H1 (cell line): ENCODE measurements around the gene LPGAT1.

Source experiments
- CEBPB ChIP-seq: IDR thresholded peaks from 2 replicates; pipeline ENCODE4 v1.6.1; 2012; ENCODE audit warnings: low read depth, low read length
- CHD2 ChIP-seq: IDR thresholded peaks from 2 replicates; pipeline ENCODE4 v1.6.1; 2012; ENCODE audit warnings: low read length, improper control_type of control experiment
- CHD7 ChIP-seq: fragments of 300-600 bp; sonication (generic); IDR thresholded peaks from 2 replicates; pipeline ENCODE4 v1.7.1; 2012; ENCODE audit warnings: low read length, moderate library complexity, mild to moderate bottlenecking, inconsistent platforms; ENCODE audit not compliant: insufficient replicate concordance
- CTCF ChIP-seq, 3 experiments: IDR thresholded peaks; 1 replicate in 2 of 3; 2 replicates in 1 of 3; pipeline versions ENCODE4 v1.5.1 to v1.6.1; 2011; ENCODE audit warnings: low read length in 3 of 3, mild to moderate bottlenecking in 3 of 3, inconsistent platforms in 2 of 3, low read depth in 1 of 3, moderate library complexity in 1 of 3; ENCODE audit not compliant: insufficient read depth in 1 of 3; ENCODE audit errors: control extremely low read depth in 1 of 3

- TF ChIP-seq CTCF (IDR thresholded peaks at IDR 0.05; ENCODE audit: control extremely low read depth in 1 of 3, insufficient read depth in 1 of 3, low read depth in 1 of 3, low read length in 3 of 3), result no peak
- no peak for TF ChIP-seq CHD2
- TF ChIP-seq CHD7, result no peak
- no peak for TF ChIP-seq CEBPB
These were observed 46.7 kb downstream of the LPGAT1 start for GRCh38 chr1:211783897-211784296.
